ENCODE results near the gene DALRD3. TPM values are rescaled to one million over a fixed set of nuclear protein-coding genes. Genes with fewer than 3 reads are reported as not detected.

DALRD3 gene
- total RNA-seq, 1 experiment from 2014 or later, result 53.4 TPM

- Histone ChIP-seq H3K4me1 (ENCODE audit: low read length) (peaks cover 12% of the 10 kb centered on the region), H4K20me1 (ENCODE audit: insufficient read depth, low read depth, low read length) (no peaks in the 10 kb centered on the region), H3K4me3 (ENCODE audit: low read length) (no peak overlapping the region), H2AFZ (ENCODE audit: low read length) (no peak overlapping the region), H3K4me2 (ENCODE audit: low read depth, low read length, poor library complexity, severe bottlenecking) (no peak overlapping the region), H3K9ac (ENCODE audit: low read length) (no peak overlapping the region), H3K9me3 (ENCODE audit: low read length) (no peaks in the 10 kb centered on the region), H3K27ac (ENCODE audit: low read length) (no peak overlapping the region), H3K27me3 (ENCODE audit: low read length) (no peaks in the 10 kb centered on the region), H3K79me2 (ENCODE audit: low read length) (peaks cover 24% of the 10 kb centered on the region), H3K36me3 (ENCODE audit: insufficient read depth, low read length) (peaks cover 13% of the 10 kb centered on the region; the same call in 1 of the 2 replicates), H3K9me2 (replicated peaks; ENCODE audit: insufficient read depth, low read length) (no peaks in the 10 kb centered on the region)
- DNase-seq, result no peak
Measured at GRCh38 chr3:48985831-48986376, 32.5 kb downstream of the DALRD3 start.

GRCh38 chr3:48984663-48985062 lies 33.7 kb downstream of the DALRD3 start:
- Histone ChIP-seq H3K9ac (ENCODE audit: low read length) (no peak overlapping the region), H3K9me2 (replicated peaks; ENCODE audit: insufficient read depth, low read length) (no peaks in the 10 kb centered on the region), H3K4me1 (ENCODE audit: low read length) (peaks cover 10% of the 10 kb centered on the region), H3K4me2 (ENCODE audit: low read depth, low read length, poor library complexity, severe bottlenecking) (no peak overlapping the region), H3K79me2 (ENCODE audit: low read length) (peaks cover 14% of the 10 kb centered on the region), H3K27ac (ENCODE audit: low read length) (no peak overlapping the region), H3K4me3 (ENCODE audit: low read length) (no peak overlapping the region), H4K20me1 (ENCODE audit: insufficient read depth, low read depth, low read length) (no peaks in the 10 kb centered on the region), H3K27me3 (ENCODE audit: low read length) (no peaks in the 10 kb centered on the region), H3K9me3 (ENCODE audit: low read length) (no peaks in the 10 kb centered on the region), H3K36me3 (ENCODE audit: insufficient read depth, low read length) (peaks cover 14% of the 10 kb centered on the region; the same call in 1 of the 2 replicates), H2AFZ (ENCODE audit: low read length) (no peak overlapping the region)
- DNase-seq, result no peak

GRCh38 chr3:48983096-48983495 lies 35.3 kb downstream of the DALRD3 start:
- peaks cover 22% of the 10 kb centered on the region; the same call in 1 of the 2 replicates for H3K36me3 ChIP-seq (ENCODE audit: insufficient read depth, low read length)
- no peak overlapping the region for H3K4me3 ChIP-seq (ENCODE audit: low read length)

GRCh38 chr3:48982686-48983085 lies 35.7 kb downstream of the DALRD3 start:
- Histone ChIP-seq H3K27ac (ENCODE audit: low read length) (no peak overlapping the region), H3K9ac (ENCODE audit: low read length) (no peak overlapping the region), H3K4me2 (ENCODE audit: low read depth, low read length, poor library complexity, severe bottlenecking) (no peak overlapping the region), H3K9me3 (ENCODE audit: low read length) (no peaks in the 10 kb centered on the region), H3K4me3 (ENCODE audit: low read length) (no peak overlapping the region), H3K79me2 (ENCODE audit: low read length) (peaks cover 3% of the 10 kb centered on the region; the same call in 1 of the 2 replicates), H4K20me1 (ENCODE audit: insufficient read depth, low read depth, low read length) (no peaks in the 10 kb centered on the region), H3K36me3 (ENCODE audit: insufficient read depth, low read length) (peaks cover 22% of the 10 kb centered on the region; the same call in 1 of the 2 replicates), H3K4me1 (ENCODE audit: low read length) (no peaks in the 10 kb centered on the region), H2AFZ (ENCODE audit: low read length) (no peak overlapping the region), H3K27me3 (ENCODE audit: low read length) (no peaks in the 10 kb centered on the region), H3K9me2 (replicated peaks; ENCODE audit: insufficient read depth, low read length) (no peaks in the 10 kb centered on the region)
- DNase-seq, result no peak

More at GRCh38 chr3:48983096-48983495, 35.3 kb downstream of the DALRD3 start:
- Histone ChIP-seq H3K9me3 (ENCODE audit: low read length) (no peaks in the 10 kb centered on the region), H3K27me3 (ENCODE audit: low read length) (no peaks in the 10 kb centered on the region), H3K4me1 (ENCODE audit: low read length) (no peaks in the 10 kb centered on the region; the same call in 1 of the 2 replicates), H3K4me2 (ENCODE audit: low read depth, low read length, poor library complexity, severe bottlenecking) (no peak overlapping the region), H3K9me2 (replicated peaks; ENCODE audit: insufficient read depth, low read length) (no peaks in the 10 kb centered on the region), H3K27ac (ENCODE audit: low read length) (no peak overlapping the region), H3K79me2 (ENCODE audit: low read length) (peaks cover 3% of the 10 kb centered on the region), H3K9ac (ENCODE audit: low read length) (no peak overlapping the region), H2AFZ (ENCODE audit: low read length) (no peak overlapping the region), H4K20me1 (ENCODE audit: insufficient read depth, low read depth, low read length) (no peaks in the 10 kb centered on the region)
- no peak for DNase-seq

- Histone ChIP-seq H3K4me2 (ENCODE audit: low read depth, low read length, poor library complexity, severe bottlenecking) (no peak overlapping the region), H3K9me2 (replicated peaks; ENCODE audit: insufficient read depth, low read length) (no peaks in the 10 kb centered on the region), H3K27me3 (ENCODE audit: low read length) (no peaks in the 10 kb centered on the region), H3K4me3 (ENCODE audit: low read length) (no peak overlapping the region), H3K9me3 (ENCODE audit: low read length) (no peaks in the 10 kb centered on the region), H3K36me3 (ENCODE audit: insufficient read depth, low read length) (peaks cover 22% of the 10 kb centered on the region; the same call in 1 of the 2 replicates), H4K20me1 (ENCODE audit: insufficient read depth, low read depth, low read length) (no peaks in the 10 kb centered on the region), H3K79me2 (ENCODE audit: low read length) (peaks cover 3% of the 10 kb centered on the region; the same call in 1 of the 2 replicates), H2AFZ (ENCODE audit: low read length) (no peak overlapping the region), H3K27ac (ENCODE audit: low read length) (no peak overlapping the region), H3K4me1 (ENCODE audit: low read length) (no peaks in the 10 kb centered on the region), H3K9ac (ENCODE audit: low read length) (no peak overlapping the region)
- no peak for DNase-seq
Measured at GRCh38 chr3:48982016-48982415, 36.4 kb downstream of the DALRD3 start.

- H3K4me2 ChIP-seq (ENCODE audit: low read depth, low read length, poor library complexity, severe bottlenecking), result no peak overlapping the region
- H3K4me3 ChIP-seq (ENCODE audit: low read length), result no peak overlapping the region
- no peaks in the 10 kb centered on the region for H3K27me3 ChIP-seq (ENCODE audit: low read length)
- H3K79me2 ChIP-seq (ENCODE audit: low read length), result peaks cover 3% of the 10 kb centered on the region; the same call in 1 of the 2 replicates
- DNase-seq, result no peak
- no peak overlapping the region for H3K9ac ChIP-seq (ENCODE audit: low read length)
- no peak overlapping the region for H2AFZ ChIP-seq (ENCODE audit: low read length)
- H4K20me1 ChIP-seq (ENCODE audit: insufficient read depth, low read depth, low read length), result no peaks in the 10 kb centered on the region
- H3K9me3 ChIP-seq (ENCODE audit: low read length), result no peaks in the 10 kb centered on the region
- peaks cover 26% of the 10 kb centered on the region; the same call in 1 of the 2 replicates for H3K36me3 ChIP-seq (ENCODE audit: insufficient read depth, low read length)
- no peaks in the 10 kb centered on the region for H3K4me1 ChIP-seq (ENCODE audit: low read length)
- no peak overlapping the region for H3K27ac ChIP-seq (ENCODE audit: low read length)
- H3K9me2 ChIP-seq (replicated peaks; ENCODE audit: insufficient read depth, low read length), result no peaks in the 10 kb centered on the region
Measured at GRCh38 chr3:48980295-48980694, 38.1 kb downstream of the DALRD3 start.

GRCh38 chr3:48979451-48979850 lies 38.9 kb downstream of the DALRD3 start:
- Histone ChIP-seq H3K9ac (ENCODE audit: low read length) (no peak overlapping the region), H3K79me2 (ENCODE audit: low read length) (0 out of 2 replicates have a peak, but pooled peaks cover 3% of the 10 kb centered on the region), H3K4me2 (ENCODE audit: low read depth, low read length, poor library complexity, severe bottlenecking) (no peak overlapping the region), H3K27ac (ENCODE audit: low read length) (no peak overlapping the region), H3K36me3 (ENCODE audit: insufficient read depth, low read length) (peaks cover 31% of the 10 kb centered on the region; the same call in 1 of the 2 replicates), H3K9me2 (replicated peaks; ENCODE audit: insufficient read depth, low read length) (no peaks in the 10 kb centered on the region), H3K4me3 (ENCODE audit: low read length) (no peak overlapping the region), H3K9me3 (ENCODE audit: low read length) (no peaks in the 10 kb centered on the region), H3K27me3 (ENCODE audit: low read length) (no peaks in the 10 kb centered on the region), H4K20me1 (ENCODE audit: insufficient read depth, low read depth, low read length) (no peaks in the 10 kb centered on the region), H2AFZ (ENCODE audit: low read length) (no peak overlapping the region), H3K4me1 (ENCODE audit: low read length) (no peaks in the 10 kb centered on the region)
- DNase-seq, result no peak

GRCh38 chr3:48974076-48974864 lies 44.1 kb downstream of the DALRD3 start:
- H3K9ac ChIP-seq (ENCODE audit: low read length), result no peak overlapping the region
- peaks cover 44% of the 10 kb centered on the region; the same call in 1 of the 2 replicates for H3K36me3 ChIP-seq (ENCODE audit: insufficient read depth, low read length)
- no peak overlapping the region for H2AFZ ChIP-seq (ENCODE audit: low read length)
- DNase-seq, result no peak
- no peaks in the 10 kb centered on the region for H3K9me2 ChIP-seq (replicated peaks; ENCODE audit: insufficient read depth, low read length)
- no peak overlapping the region for H3K27ac ChIP-seq (ENCODE audit: low read length)
- H3K4me3 ChIP-seq (ENCODE audit: low read length), result no peak overlapping the region
- no peaks in the 10 kb centered on the region for H3K27me3 ChIP-seq (ENCODE audit: low read length)
- 0 out of 2 replicates have a peak, but pooled peaks cover 6% of the 10 kb centered on the region for H3K79me2 ChIP-seq (ENCODE audit: low read length)
- no peaks in the 10 kb centered on the region for H3K9me3 ChIP-seq (ENCODE audit: low read length)
- no peak overlapping the region for H3K4me2 ChIP-seq (ENCODE audit: low read depth, low read length, poor library complexity, severe bottlenecking)
- H3K4me1 ChIP-seq (ENCODE audit: low read length), result no peaks in the 10 kb centered on the region
- no peaks in the 10 kb centered on the region for H4K20me1 ChIP-seq (ENCODE audit: insufficient read depth, low read depth, low read length)
